Measurements from ENCODE around the gene MMP21.

- TF ChIP-seq CTCF (conservative IDR thresholded peaks at IDR 0.05) (no peak), ZFX (IDR thresholded peaks at IDR 0.05) (no peak)
Observed at GRCh38 chr10:125774581-125775191, 935 bp downstream of the MMP21 start.

Data from C4-2B (cell line).